ENCODE results near the gene SPOCK1. TPM values are rescaled to one million over a fixed set of nuclear protein-coding genes. Genes with fewer than 3 reads are reported as not detected.

The SPOCK1 gene
- total and polyA plus RNA-seq, 2 donors (not counting 3 experiments of a cell fraction or from before 2014, with no cell fraction given): 144 to 280 TPM

DNA sequence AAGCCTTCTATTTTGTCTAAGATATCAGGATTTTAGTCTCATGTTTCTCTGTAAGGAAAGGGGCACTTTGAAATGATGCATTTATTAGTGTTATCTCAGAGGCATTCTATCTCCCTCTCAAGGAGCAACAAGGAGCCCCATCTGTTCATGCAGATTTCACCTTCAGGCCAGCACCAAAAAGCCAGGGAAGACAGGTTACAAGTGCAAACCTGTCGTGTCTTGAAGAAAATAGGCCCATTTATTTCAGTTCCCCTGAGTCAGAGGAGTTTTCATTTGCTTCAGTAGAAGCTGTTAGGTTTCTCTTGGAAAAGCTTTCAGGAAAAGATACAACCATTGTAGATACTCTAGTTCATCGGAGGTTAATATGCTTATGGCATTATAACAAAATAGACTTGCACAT, 97.2 kb downstream of the SPOCK1 start:
- DNase-seq (ENCODE audit: low read depth, low spot score): no peak
- no TSS peak for BruUV-seq (replicated peaks)
- Histone ChIP-seq H3K79me2 (ENCODE audit: control insufficient read depth, insufficient read depth, low read length) (peaks cover 50% of the 10 kb centered on the region), H2AFZ (ENCODE audit: low read depth, low read length) (no peak overlapping the region), H3K4me3 (replicated peaks in 1 of 3; ENCODE audit: insufficient read depth in 1 of 3, low read depth in 1 of 3, low read length in 3 of 3) (no peak overlapping the region), H3K9me3 (replicated peaks; ENCODE audit: control insufficient read depth, insufficient read depth, low read length) (no peaks in the 10 kb centered on the region), H3K27ac (ENCODE audit: insufficient read depth, low read depth, low read length) (no peak overlapping the region), H3K4me2 (ENCODE audit: insufficient read depth, low read length) (no peak overlapping the region), H3K36me3 (ENCODE audit: control insufficient read depth in 2 of 2, extremely low read depth in 1 of 2, insufficient read depth in 2 of 2, low read length in 2 of 2) (no peaks in the 10 kb centered on the region), H4K20me1 (replicated peaks; ENCODE audit: control insufficient read depth, extremely low read depth, insufficient read depth, low read length) (no peaks in the 10 kb centered on the region), H3K27me3 (ENCODE audit: control insufficient read depth in 2 of 2, insufficient read depth in 2 of 2, low read length in 2 of 2) (no peaks in the 10 kb centered on the region), H3K9ac (replicated peaks; ENCODE audit: extremely low read depth, insufficient read depth, low read length) (no peak overlapping the region), H3K9me1 (replicated peaks; ENCODE audit: control insufficient read depth, extremely low read depth, insufficient read depth, low read length) (no peaks in the 10 kb centered on the region), H3K4me1 (ENCODE audit: control insufficient read depth, extremely low read depth, insufficient read depth, low read length) (no peaks in the 10 kb centered on the region)
- ChIA-PET CTCF (no interaction called here), POLR2A (interaction anchor here (0.7 kb wide), 1 partner anchor 42 kb away, joined by 7 read pairs; no protein-coding TSS in a partner anchor)
- no peak for FAIRE-seq
- intact Hi-C loops (cut with micrococcal nuclease): no loop called here
- TF ChIP-seq, protein P1, sequence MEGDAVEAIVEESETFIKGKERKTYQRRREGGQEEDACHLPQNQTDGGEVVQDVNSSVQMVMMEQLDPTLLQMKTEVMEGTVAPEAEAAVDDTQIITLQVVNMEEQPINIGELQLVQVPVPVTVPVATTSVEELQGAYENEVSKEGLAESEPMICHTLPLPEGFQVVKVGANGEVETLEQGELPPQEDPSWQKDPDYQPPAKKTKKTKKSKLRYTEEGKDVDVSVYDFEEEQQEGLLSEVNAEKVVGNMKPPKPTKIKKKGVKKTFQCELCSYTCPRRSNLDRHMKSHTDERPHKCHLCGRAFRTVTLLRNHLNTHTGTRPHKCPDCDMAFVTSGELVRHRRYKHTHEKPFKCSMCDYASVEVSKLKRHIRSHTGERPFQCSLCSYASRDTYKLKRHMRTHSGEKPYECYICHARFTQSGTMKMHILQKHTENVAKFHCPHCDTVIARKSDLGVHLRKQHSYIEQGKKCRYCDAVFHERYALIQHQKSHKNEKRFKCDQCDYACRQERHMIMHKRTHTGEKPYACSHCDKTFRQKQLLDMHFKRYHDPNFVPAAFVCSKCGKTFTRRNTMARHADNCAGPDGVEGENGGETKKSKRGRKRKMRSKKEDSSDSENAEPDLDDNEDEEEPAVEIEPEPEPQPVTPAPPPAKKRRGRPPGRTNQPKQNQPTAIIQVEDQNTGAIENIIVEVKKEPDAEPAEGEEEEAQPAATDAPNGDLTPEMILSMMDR (IDR thresholded peaks at IDR 0.05; ENCODE audit: extremely low read depth in 1 of 2, insufficient read depth in 1 of 2, low read depth in 1 of 2, low read length in 2 of 2): no peak
- TF ChIP-seq EZH2 (IDR thresholded peaks at IDR 0.05; ENCODE audit: borderline replicate concordance, low read depth, low read length, severe bottlenecking) (no peak), MYC (IDR thresholded peaks at IDR 0.05; ENCODE audit: low read depth, low read length) (no peak), MAX (IDR thresholded peaks at IDR 0.05; ENCODE audit: insufficient read depth, insufficient read length) (no peak), POLR2AphosphoS5 (IDR thresholded peaks at IDR 0.05; ENCODE audit: insufficient read depth, low read depth, low read length) (no peak), POLR2A (IDR thresholded peaks at IDR 0.05; ENCODE audit: low read depth, low read length) (no peak), FOS (IDR thresholded peaks at IDR 0.05; ENCODE audit: borderline replicate concordance, insufficient read depth, low read length) (no peak), GATA2 (IDR thresholded peaks at IDR 0.05; ENCODE audit: insufficient read depth, insufficient read length, low read depth, low read length) (no peak), JUN (IDR thresholded peaks at IDR 0.05; ENCODE audit: borderline replicate concordance, insufficient read depth, insufficient read length, low read depth) (no peak)
- dilution Hi-C loops (cut with MboI; ENCODE audit: extremely low pct_ligation_motif_present, low sequenced_read_pairs): no loop called here

Measured in endothelial cell of umbilical vein (primary cell).